CMK (cell line): ENCODE results near the gene PLET1.

Experiments
- DNase-seq: peaks from one replicate; pipeline ENCODE4 v3.0.0-alpha.2; 2010; ENCODE audit warnings: low read depth

PLET1 gene

DNA sequence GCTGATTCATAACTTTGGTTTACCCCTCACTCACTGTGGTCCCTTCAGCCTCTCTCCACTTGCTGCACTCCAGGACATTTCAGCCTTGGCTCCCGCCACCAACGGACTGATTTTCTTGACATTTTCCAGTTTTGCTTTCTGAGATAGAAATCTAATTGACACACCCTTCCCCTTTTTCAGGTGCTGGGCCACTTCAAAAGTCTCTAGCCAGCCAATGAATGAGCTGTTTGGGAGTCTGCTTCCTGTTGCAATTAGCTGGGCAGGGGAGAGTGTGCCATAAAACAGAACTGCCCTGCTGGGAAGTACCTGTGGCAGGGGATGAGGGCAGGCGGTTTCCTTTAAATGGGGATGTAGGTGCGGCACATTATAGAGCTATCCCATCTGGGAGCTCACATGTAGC is 21.1 kb upstream of the PLET1 start:
- no peak for DNase-seq

DNA sequence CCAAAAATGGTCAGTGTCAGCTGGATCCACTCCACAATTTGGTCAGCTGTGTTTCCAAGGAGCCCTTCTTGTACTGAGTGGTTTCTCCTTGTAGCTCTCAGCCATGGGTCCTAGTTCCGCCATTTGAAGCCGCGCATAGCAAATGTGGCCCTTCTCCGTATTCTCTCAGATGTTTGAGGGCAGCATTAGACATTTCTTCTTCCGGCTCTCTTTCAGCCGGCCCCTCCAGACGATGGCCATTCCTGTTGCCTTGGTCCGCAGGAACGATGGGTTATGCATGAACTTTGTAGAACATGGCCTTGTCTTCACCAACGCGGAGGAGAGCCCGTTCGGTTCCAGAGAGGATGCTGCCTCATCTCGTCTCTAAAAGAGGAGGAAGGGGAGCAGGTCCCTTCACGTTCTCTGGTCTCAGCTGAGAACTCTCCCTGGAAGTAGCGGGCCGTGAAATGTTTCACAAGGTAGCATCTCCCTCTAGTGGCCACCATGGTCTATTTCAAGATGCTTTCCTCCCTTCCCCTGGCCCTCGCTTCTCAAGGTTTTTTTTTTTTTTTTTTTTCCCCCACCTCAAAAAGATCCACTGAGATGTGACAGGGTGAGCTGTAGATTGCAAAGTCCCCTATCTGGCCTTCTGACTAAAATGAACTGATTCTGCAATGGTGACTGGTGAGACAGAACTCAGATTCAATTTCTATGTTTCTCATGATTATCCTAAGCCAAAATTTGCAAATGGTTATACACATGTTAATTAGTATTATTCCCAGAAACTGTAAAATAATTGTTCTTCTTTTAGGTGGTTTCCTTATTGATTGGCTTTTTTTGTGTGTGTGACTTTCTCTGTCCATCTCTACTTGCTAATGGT is 19.8 kb upstream of the PLET1 start:
- peak; percentile 68 for DNase-seq

DNA sequence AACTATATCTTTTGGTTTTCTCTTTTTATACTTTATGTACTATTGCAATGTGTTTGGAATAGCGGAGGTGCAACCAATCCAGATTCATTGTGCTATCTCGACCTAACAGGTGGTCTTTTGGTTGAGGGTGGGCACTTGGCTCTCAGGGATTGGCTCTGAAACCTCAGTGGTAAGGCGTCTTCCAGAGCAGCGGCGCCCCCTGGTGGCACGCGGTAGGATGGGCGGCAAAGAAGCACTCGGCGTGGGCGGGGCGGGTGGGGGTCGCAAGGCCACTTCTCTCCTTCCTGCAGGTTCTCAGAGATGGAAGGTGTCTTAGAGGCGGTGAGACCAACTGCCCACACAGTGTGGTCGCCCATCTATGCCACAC is 19.2 kb upstream of the PLET1 start:
- peak; percentile 45 for DNase-seq

DNA sequence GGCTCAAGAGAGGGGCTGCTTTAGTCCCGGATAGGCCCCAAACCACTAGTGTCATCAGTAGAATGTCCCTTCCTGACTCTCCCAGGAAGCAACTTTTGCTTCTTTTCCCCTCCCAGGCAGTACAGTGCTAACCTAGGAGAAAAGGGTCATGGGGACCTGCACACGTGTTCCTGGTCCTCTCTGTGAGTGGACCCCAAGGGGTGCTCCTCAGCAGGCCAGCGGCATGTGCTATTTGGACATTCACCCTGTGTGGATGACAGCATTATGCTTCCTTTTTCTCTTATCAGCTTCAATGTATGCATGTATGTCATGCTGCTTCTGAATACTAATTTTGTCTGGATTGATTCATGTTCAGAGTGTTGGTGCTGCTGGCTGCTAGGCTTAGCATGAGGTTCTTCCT is 18.1 kb upstream of the PLET1 start:
- DNase-seq: no peak

DNA sequence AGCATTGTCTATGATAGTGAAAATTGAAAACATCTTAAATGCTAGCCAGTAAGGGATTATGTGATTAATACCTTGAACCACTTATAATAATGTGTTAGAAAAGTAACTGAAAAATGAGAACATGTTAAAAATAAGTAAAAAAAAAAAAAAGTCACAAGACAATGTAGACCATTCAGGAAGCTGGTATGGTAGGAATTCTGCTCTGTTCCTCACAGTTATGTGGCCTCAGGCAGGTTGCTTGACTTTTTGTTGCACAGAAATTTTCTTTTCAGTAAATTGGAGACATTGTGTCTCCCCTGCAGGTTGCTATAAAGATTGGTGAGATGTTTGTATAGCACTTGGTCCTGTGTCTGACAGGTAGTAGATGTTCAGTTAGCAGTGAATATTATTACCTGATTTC is 17.3 kb upstream of the PLET1 start:
- DNase-seq: no peak

DNA sequence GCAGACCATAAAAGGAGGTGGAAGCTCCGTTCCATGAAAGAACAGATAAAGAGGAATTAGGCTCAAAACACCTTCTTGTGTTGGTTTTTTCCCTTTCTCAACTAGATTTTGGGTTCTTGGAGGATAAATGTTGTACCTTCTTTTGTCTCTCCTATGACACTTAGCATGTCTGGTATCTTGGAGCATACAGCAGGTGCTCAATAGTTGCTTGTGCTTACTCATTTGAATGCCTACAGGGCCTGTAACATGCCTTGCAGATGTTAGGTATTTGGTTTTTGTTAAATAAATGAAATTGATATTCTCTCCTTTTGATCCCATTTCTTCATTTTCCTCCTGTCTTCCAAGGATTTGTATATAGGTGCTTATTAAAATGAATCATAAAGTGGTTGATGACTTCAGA is 16.4 kb upstream of the PLET1 start:
- DNase-seq: no peak

DNA sequence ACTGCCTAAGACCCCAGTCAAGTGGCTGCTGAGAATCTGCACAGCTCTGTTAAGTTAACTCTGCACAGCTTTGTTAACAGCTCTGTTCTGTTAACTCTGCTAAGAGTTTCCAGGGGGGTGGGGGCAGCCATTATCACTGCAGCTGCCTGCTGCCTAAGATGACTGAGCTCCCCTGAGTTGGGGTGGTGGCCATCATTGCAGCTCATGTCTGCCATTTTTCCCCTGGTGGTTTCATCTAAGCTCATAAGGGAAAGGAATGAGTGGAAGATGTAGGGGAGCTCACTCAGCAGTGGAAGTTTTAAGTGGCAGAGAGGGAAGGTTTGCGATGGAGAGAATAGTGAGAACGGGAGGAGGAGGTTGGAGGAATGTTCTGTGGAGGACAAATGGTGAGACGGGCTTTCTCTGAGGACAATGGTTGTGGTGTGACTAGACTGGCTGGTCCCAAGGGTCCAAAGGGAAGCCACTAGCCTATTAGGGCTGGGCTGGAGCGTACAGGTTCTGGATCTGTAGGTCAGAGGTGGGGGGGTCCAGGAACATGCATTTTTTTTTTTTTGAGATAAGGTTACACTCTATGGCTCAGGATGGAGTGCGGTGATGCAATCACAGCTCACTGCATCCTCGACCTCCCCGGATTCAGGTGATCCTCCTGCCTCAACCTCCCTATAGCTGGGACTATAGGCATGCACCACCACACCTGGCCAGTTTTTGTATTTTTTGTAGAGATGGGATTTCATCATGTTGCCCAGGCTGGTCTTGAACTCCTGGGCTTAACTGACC is 13.5 kb upstream of the PLET1 start:
- DNase-seq: no peak

DNA sequence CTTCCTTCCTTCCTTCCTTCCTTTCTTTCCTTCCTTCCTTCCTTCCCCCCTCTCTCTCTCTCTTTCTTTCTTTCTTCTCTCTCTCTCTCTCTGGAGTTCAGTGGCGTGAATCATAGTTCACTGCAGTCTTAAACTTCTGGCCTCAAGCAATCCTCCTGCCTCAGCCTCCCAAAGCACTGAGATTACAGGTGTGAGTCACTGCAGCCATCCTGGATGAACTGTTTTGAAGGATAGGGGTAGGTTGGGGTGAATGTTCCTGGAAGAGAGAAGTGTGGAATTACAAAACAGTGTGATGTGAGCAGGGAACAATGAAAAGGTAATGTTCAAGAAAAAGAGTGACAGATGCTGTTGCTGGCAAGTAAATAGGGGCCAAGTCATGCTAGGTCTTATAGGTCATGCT is 12.4 kb upstream of the PLET1 start:
- no peak for DNase-seq

DNA sequence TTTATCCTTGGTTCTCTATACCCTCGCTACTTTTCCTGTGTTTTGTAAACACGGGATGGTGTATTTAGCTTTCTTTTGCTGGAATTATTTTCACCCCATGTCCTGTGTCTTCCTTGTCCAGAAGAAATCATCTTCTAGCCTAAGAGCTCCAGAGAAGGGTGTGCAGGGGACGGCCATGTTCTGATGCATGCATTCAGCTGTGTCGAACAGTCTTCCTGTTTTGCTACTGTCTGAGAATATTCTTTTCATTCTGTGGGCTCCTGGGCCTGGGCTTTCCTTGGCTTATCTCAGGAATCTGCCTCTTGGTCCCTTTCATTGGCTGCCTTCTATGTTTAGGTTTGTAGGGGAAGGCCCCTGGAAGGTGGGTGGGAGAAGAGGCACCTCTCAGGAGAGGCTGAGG is 10.6 kb upstream of the PLET1 start:
- DNase-seq: no peak

DNA sequence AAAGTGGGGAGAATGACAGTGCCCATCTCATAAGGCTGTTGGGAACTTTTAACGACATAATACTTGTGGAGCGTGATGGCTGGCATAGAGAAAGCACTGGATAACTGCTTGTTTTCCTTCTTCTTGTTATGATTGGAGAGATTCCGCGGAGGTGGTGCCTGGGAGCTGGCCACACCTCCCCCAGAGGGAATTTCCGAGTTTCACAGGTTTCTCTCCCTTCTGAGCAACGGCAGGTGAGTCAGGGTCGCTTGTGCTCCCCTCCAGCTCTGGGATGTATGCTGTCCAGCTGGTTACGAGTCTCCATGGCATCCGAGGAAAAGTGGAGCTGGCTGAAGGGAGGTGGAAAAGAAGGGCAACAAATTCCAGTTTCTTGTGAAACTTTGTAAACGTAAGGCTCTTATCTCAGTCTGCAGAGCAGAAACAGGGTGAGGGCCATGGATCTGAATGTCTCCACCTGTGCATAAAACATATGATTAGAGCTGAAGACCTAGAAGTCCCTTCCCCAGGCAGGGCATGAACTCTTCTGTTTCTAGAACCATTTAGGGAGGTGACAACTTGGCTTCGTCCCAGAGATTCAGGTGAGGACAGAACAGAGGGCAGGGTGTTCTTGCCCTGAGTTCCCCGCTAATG is 10.0 kb upstream of the PLET1 start:
- DNase-seq: no peak

DNA sequence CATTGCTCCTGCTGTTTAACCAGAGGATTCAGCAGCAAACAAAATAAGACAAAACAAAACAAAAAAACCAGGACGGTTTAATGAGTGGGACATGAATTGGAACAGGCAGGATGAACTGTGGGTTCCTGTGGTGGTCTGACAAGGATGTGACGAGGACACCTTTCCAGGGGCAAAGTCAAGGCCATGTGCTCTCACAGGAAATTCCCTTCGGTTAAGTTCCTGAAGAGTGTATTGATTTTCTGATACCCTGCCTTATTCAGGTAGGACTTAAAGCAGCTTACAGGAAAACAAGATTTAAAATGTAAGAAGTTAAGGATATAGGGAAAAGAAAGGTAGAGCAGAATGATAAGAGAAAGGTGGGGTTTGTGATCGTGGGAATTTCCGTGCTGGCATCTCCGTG is 8.5 kb upstream of the PLET1 start:
- DNase-seq: no peak

DNA sequence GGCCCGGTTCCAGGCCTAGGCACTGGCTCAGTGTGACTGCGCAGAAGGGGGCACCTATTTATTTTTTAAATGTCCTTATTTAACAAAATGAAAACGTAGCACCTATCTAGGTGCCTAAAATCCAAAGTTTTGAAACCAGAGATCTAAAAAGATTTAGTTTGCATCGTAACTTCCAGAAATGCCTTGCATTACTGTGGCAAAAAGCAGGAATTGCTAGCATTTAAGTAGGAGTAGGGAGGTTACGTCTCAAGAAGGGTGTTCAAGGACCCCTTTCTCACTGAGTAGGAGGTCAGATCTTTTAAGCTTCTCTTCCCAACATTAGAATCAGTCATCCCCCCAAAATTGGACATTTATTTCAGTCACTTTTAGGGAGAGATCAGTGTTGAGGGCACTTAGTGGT is 7.7 kb upstream of the PLET1 start:
- DNase-seq: no peak

DNA sequence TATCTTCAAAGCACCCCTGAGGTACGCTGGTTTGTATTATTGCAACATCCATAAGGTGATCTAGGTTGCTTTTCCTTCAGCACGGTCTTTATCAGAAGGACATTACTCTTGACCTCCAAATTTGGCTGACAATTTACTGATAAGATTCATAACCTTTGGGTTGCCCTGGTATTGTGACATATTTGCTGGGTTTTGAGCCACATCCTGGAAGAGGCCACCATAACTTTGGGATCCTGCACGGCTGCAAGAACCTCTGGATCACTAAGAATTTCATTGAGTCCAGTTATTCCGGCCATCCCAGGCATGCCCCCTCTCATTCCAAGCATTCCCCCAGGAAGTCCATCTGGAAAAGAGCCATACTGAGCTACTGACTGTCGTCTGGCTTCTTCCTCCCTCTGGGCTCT is 6.5 kb upstream of the PLET1 start:
- no peak for DNase-seq

DNA sequence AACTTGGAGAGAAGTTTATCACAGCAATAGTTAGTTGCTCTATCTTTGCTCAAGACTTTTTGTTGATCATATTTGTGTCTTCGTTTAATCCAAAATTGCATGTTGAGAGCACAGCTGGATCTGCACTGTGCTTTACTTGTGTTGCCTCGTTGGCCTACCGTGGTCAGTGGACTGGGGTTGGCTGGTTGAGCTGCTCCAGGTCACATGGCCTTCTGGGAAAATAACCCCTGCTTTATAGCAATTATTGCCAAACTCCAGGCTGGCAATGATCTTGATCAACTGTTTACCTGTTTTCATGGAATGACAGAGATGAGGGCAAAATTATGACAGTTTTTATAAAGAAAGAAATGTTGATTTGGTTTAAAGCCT is 5.7 kb upstream of the PLET1 start:
- DNase-seq: no peak

DNA sequence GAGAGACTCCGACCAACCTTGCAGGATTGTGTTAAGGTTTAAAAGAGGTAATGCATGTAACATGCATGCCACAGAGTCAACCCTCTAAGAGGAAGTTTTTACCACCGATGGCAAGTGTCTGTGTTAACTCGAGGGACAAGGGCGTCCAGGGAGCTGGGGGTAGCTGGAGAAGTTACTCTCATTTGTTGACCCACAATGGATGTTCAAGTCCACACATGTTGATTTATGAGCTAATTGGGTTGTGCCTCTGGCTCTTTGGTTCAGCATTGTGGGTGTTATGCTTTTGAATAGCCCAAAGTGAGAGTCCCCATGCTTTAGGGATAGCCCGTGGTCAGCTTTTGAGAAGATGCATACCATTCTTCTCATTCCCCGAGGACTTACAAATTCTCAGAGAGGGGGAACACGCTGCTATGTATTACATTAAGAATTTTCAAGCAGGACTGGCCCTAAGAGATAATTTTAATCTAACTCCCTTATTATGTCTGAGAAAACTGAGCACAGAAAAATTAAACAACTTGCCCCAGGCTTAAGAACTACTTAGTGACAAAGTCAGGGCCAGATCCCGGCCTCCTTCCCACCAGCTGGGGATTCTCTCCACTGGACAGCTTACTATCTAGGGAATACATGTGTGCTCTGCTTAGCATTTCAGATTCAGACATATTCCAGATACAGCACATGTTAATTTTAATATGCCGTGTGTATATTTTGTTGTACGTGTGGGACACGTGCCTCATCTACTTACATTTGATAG is 5.2 kb upstream of the PLET1 start:
- DNase-seq: no peak

DNA sequence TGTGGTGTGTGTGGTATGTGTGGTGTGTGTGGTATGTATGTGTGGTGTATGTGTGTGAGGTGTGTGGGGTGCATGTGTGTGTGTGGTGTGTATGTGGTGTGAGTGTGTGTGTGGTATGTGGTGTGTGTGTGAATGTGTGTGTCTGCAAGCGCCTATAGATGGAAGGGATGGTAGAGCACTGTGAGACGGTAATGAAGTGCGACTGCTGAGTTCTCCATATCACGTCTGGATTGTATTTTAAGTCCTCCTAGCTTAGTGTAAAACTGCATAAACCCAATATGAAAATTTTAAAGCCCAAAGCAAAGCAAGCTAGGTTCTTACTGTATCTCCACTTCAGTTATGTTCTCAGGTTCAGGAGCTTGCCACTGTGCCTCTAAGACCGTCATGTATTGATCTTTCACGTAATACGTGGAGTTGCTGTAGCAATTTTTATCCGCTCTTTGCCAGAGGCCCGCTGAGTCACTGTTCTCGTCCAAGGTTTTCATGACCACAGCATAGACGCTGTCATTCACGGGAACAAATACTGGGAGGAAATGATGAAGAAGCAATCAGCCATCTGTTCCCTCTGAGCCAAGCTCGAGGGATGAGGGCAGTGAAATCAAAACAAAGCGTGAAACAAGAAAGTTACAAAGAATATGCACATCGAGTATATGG is 5.5 kb downstream of the PLET1 start:
- no peak for DNase-seq

DNA sequence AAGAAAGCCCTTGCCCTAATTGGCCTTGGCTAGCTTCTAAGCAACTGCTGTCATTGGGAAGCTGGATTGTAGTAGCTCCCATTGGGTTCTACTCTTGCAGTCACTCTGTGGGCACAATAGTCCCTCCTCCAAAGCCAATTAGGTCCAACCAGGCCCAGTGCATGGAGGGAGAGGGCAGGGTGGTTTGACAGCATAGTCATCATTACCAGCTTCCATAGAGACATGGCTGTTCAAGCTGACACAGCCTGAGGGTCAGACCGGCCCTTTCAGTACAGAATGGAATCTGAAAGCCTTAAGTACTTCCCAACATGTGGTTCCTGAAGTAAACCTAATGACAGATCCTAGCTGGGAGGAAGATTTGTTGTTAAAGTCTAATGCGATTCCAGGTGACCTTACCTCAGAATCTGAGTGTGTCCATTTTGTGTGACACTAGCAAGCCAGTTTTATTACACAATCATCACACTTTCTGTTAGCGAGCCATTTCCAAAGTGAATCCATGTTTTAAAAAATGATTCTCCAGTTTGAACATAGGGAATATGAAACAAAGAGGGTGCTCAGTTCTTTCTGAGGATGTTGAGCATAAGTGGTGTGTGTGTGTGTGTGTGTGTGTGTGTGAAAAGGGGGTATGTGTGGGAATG is 6.9 kb downstream of the PLET1 start:
- no peak for DNase-seq

DNA sequence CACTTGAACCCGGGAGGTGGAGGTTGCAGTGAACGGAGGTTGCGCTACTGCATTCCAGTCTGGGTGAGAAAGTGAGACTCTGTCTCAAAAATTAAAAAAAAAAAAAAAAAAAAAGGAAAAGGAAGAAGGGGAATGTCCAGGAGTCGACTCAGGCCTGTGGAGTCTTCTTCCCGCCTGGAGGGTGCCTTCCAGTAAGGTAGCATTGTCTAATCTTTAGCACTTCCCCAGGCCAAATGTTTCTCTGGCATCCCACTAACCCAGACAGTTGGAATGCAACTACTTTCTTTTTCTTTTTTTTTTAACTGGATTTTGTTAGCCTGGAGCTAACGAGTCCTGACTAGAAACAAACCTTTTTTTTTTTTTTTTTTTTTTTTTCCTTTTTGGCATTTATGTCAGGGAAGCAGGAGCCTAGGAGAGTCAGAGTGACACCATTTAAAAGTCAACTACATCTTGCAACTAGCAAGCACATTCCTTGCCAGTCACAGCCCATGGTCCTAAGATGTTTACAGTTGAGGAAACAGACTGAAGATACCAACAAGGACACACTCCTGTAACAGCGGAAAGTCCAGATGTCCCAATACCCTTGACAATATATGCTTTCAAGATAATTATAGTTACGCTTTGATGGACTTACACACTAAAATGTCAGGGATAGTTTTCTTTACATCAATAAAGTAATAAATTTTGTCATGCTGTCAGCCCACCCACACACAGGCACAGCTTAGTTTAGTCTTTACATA is 10.6 kb downstream of the PLET1 start:
- no peak for DNase-seq

DNA sequence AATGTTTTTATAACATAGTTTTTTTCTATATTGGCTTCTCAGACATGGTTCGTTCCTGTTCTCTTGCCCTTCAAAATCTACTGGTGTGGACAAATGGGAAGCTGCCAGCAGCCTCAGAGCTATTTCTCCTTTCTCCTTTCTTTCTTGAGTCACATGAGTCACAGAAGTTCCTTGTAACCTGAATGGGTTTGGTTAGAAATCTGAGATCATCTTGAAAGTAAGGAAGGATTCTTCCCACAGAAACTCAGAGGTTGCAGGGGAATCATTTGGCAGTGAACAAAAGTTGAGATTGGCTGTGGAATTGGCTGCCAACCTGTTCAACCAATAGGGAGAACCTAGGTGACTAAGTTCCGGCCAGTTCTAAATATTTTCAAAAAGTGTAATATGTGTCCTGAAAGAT is 12.5 kb downstream of the PLET1 start:
- DNase-seq: no peak

DNA sequence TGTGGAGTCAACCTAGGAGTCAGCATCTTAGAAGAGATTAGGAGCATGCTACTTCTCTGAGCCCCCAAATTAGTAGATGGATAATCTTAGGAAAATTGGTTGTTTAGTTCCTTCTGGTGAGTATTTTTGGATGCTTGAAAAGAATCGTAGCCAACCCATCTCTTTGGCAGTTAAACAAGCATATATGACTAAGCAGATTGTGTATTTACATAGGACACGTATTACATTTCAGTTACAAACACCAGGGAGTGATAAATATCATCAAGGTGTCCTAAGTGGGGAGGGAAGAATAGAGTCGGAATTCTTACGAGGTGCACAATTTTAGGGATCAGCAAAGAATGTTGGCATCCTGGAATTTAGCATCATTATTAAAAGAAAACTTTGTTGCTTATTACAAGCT is 13.5 kb downstream of the PLET1 start:
- no peak for DNase-seq

DNA sequence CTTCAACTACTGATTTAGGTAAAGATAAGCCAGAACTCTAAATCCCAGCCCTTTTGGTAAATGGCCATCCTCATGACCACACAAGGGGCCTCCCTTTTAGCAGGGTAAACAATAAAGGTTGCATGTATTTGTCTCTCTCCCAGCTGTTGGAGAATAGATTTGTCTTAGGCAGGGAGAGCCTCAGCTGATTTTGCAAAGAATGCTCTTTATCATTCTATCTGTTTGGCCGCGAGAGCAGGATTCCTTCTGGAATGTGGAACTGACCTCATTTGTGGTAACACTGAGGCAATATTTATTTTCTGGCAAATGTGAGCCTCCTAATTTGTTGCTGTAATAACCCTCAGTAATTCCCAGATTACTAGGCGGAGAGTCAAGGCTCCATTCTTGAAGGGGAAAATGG is 19.2 kb downstream of the PLET1 start:
- DNase-seq: no peak
